GM12801 (cell line): ENCODE measurements around the gene GIMAP6.

ENCODE experiments used
- CTCF ChIP-seq: IDR thresholded peaks from one replicate; pipeline ENCODE4 v1.5.1; 2011; ENCODE audit warnings: control low read depth; ENCODE audit not compliant: insufficient read length; ENCODE audit errors: extremely low read depth

The GIMAP6 gene

GRCh38 chr7:150645259-150646020 lies 13.3 kb upstream of the GIMAP6 start:
- TF ChIP-seq CTCF: no peak

- TF ChIP-seq CTCF: no peak
Measured at GRCh38 chr7:150642926-150643325, 10.7 kb upstream of the GIMAP6 start.

- TF ChIP-seq CTCF: no peak
Measured at GRCh38 chr7:150641854-150642253, 9.7 kb upstream of the GIMAP6 start.

- TF ChIP-seq CTCF: no peak
Measured at GRCh38 chr7:150633926-150634325, 1.7 kb upstream of the GIMAP6 start.

GRCh38 chr7:150631084-150631826 lies 930 bp downstream of the GIMAP6 start:
- no peak for TF ChIP-seq CTCF

GRCh38 chr7:150629347-150629746 lies 2.8 kb downstream of the GIMAP6 start:
- no peak for TF ChIP-seq CTCF

- TF ChIP-seq CTCF: no peak
Measured at GRCh38 chr7:150627959-150628358, 4.2 kb downstream of the GIMAP6 start.
